CD4-positive, alpha-beta T cell treated with Interleukin-6 at 100 ng/mL for 8 hours (primary cell): Measurements from ENCODE around the gene SEC61B.
A peak's percentile ranks its signal among the peaks of the same experiment; 100 is the strongest.

Source experiments
- DNase-seq: peaks from one replicate; pipeline ENCODE4 v3.0.0-alpha.2; 2020; ENCODE audit warnings: mixed read lengths, low spot score

The SEC61B gene

DNA sequence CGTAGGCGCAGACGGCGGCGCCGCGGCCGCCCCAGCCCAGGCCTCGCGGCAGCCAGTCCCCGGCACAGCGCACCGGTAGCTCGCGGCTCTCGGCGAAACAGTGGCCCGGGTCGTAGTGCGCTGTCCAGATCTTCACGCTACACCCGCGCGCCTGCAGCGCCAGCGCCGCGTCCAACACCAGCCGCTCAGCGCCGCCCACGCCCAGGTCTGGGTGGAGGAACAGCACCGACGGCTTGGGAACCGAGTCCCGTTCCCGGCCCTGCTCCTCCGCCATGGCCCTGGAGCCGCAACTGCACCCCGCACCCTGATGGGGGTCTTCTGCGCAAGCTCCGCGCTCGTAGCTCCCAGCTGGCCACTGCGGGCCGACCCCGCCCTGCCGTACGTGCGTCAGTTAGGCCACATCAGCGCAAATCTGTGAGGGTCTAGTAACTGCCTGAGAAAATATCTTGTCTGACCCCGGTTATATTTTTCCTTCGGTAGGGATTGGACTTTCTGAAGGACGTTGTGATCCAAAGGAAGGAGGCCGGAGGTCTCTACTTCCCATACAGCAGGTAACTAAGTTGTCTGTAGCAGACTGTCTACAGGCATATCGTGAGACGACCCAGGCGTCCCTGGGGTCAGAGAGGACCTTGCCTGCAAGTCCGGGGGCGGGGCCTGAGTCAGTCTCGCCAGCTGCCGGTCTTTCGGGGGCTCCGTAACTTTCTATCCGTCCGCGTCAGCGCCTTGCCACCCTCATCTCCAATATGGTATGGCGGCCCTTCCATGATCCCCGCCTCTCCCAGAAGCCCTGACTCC, at the start of gene SEC61B, which contains the start of gene ALG2:
SEC61B (plus strand) TSS at position 662 of the 795 bp plus-strand sequence; CDS start at position 744, 82 bp downstream.
ALG2 (minus strand) TSS at position 322 of the 795 bp plus-strand sequence; CDS start at position 274, 48 bp downstream.
- DNase-seq: peak; percentile 90

DNA sequence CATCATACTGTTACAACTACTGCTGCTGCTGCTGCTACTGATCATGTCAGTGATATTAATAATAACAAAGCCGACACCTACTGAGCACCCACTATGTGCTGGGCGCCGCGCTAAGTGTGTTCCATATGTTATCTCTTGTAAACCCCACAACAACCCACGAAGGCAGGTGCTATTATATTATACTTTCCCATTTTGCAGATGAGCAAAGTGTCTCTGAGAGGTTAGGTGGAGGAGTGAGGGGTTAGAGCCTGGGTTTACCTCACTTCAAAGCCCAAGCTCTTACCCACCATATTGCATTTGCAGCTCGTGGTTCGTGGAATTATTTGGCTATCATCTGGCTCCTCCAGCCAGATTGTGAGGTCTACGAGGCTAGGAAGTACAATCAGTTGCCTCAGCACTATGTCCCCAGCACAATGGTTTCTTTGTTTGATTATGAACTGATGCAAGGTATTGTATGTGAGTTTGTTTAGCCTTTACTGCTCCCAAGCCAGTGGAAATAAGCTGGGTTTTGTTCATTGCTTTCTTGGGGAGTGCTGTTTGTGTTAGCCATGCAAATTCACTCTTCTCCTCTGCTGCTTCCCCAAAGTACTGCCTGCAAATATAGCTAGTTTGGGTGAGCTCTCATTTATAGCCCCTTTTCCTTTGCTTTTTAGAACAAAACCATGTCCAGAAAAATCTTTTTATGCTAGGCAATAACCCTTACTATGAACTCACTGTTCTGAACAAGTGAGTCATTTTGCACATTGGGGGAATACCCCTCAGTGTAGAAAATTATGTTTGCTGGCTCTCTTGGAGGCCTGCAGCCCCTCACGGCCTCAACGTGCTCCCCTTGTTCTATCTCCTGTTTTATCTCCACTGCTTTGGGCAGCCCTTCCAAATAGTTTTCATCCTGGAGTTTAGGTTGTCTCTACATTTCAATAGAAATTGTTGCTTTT, 48.2 kb upstream of the SEC61B start:
- DNase-seq: no peak

DNA sequence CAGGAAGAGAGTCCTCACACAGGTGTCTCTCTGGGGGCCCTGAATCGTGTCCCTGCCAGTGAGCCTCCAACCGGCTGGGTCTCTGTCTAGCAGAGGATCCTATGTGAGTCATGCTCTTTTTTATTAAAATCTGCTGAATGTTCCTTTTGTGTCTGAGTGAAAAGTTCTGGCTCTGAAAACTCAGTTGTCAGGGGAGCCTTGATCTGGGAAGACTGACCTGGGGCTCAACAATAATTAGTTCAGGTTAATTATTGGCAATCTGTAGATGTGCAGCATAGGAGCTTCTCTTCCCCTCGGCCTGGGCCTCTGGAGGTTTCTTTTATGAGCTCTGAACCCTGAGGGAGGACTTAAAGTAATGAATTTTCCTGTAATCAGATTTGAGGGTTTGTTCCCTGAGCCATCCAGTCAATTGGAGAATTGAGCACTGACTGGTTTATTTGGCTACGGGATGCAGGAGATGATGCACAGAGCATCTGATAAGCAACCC, 45.5 kb upstream of the SEC61B start:
- no peak for DNase-seq

DNA sequence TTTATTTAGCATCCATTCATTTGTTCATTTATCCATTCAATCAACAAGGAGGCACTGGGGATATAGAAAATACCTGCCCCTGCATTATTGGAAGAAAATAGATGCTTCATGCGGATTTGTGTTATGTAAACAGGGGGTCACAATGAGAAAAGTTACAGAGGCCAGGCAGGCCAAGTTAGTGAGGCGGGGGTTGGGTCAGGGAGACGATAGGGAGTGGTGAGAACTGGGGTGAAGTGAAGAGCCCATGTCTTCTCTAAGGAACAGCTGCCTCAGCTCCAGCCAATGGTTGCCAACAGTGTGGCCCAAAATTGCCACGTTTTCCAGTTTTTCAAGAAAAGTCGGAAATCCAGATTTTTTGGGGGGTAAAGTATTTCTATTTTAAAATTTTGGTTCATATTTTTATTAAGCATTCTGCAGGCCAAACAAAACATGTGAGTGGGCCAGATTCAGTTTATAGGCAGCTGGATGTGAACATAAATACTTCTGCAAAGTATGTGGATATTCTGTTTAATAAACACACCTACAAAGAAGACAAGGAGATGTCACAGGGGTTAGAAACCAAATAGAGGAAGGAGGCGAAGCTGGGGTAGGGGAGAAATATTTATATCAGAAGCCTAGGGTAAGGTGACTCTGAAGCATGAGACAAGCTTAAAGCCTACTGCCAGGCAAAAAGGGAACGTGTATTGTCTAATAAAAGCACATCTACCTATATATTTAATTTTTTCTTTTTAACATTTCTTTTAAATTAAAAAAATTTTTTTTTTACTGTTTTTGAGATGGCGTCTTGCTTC, 44.3 kb upstream of the SEC61B start:
- DNase-seq: no peak

DNA sequence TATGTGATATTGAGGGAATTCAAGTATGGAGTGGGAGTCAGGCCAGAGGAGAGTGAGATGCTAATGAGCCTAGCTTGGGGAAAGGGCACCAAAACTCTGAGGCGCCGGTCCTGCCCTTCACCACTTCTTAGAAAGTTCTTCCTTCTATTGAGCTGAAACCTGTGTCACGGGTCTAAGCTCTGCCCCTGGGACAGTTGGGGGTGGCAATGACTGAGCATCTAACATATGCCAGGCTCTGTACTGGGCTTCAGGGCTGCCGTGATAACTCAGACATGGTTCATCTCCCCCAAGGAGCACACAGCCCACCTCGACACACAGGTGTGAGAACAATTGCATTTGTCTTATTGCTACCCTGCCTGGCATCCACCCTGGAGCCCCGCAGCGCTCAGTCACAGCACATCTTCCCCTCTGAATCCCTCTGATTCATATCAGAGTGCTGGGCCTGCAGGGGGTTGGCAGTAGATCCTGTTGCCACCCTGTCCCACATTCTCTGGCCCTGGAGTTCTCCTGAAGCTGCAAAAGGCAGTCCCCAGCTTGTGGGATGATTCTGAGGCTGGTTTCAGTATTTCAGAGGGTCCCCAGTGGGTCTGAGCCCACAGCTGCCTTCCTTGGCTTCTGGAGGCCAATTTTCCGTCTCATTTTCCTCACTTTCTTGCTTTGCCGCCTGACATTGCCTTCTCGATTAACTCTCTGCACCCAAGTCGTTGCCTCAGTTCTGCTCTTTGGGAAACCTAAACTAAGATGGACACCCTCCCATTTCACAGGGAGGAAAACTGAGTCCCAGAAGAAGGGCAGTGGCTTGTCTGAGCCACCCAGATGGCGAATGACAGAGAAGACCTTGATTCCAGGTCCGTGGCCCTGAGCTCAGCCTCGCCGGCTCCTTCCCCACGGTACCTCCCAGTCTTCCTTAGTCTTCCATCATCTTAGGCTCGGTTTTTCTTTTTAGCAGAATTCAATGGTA, 42.9 kb upstream of the SEC61B start:
- DNase-seq: no peak

DNA sequence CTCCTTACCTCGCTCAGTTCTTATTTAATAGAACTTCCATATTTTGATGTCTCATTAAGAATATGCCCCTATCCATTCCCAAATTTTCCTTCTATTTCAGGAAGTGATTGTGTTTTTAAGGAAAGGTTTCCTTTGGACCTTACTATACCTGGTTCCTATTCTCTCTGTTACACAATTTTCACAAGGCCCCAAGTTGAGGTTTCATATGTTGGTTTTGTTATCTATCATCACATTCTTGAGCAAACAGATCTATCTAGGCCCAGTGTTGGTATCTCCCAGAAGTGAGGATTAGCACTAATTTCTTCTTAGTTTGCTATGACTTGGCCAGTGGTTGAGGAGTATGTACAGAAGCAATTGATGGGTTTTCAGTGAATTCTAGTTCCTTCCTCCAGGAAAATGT, 41.9 kb upstream of the SEC61B start:
- DNase-seq: no peak

DNA sequence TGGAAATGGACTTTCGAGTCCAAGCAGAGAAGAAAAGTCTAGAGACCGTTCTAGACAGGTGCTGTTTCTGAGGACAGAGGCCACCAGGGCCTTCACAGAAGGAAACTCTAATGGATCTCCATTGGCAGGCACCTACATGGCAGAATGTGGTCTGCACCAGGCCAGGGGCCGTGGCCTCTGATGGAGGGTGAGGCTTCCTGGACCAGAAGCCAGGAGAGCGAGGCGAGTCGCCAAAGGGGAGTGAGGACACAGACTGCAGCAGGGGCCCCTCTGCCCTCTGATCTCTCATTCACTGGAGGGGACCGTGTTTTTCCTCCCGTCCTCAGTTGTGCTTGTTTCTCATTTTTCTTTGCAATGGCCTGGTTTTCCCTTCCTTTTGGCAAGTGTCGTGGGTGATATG, 41.4 kb upstream of the SEC61B start:
- DNase-seq: no peak

DNA sequence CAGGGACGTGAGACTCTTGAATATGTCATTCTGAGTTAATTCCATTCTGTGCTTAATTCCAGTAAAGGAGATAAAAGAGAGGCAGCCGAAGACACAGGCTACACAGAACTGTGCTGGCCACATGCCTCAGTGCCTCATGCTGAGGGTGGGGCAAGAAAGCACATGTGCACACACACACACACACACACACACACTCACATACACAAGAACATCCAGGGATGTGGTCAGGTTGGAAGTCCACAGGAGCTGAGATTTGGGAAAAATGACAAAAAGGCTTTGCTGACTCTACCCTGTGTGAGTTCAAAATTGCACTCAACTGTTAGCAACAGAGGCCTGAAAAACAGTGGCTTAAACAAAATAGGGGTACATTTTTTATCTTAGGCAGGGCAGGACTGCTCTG, 40.9 kb upstream of the SEC61B start:
- no peak for DNase-seq

DNA sequence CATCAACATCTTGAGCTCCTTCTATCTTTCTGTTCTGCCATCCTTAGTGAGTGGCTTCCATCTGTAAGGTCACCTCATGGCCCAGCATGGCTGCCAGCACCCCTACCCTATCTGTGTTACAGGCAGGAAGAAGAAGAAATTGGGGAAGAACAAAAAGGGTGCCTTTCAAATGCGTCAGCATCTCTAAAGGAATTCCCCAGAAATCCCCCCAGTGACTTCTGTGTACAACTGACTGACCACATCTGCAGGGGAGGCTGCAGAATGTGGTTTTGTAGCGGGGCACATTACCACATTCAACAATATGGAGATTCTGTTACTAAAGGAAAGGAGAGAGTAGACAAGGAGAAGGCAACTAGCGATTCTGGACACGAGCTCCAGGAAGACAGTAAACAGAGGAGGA, 40.5 kb upstream of the SEC61B start:
- no peak for DNase-seq

DNA sequence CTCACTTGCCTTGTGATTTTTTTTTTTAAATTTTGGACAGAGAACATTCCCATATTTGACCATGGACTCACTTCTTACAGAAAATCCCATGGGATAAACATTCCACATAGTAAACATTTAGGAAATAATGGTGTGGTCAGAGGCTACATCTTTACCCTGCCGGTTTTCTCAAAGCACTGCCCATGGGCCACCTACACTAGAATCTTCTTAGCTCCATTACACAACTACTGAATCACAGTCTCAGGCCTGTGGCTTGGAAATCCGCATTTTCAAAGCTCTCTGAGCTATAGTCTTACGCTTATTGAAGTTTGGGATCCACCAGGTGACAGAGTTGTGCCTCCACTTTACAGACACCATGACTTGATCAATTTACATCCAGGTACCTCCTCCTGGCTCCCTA, 39.7 kb upstream of the SEC61B start:
- DNase-seq: no peak

DNA sequence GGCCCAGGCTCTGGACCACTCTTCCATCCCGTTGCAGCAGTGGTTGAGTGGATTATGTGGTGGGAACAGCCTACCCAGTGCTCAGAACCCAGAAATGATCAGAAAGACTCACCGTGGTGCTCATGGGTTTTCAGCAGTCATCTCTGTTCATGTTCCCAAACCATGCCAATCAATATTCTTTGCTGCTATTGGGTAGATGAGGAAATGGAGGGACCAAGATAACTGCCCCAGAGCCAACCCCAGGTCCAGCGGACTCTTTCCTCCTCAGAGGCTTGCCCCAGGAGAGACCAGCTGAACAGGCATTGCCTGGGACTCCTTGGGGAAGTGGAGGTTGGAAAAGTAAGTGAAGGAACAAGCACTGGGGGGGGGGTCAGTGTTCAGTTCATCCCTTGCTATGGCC, 38.5 kb upstream of the SEC61B start:
- no peak for DNase-seq

DNA sequence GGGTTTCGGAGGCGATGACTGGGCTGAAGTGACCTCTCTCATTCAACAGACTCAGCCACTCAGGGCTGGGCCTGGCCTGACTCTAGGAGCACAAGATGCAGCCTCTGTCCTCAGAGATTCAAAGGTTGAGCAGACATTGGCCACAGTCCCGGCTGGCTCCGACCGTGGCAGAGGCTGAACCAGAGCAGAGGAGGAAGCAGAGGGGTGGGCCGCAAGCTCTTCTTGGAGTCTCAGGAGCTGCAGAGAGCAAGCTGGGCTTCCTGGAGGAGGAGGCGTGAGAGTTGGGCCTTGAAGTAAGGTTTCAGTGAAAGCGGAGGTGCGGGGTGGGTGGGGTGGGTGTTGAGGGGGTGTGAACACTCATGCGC, 38.0 kb upstream of the SEC61B start:
- no peak for DNase-seq

DNA sequence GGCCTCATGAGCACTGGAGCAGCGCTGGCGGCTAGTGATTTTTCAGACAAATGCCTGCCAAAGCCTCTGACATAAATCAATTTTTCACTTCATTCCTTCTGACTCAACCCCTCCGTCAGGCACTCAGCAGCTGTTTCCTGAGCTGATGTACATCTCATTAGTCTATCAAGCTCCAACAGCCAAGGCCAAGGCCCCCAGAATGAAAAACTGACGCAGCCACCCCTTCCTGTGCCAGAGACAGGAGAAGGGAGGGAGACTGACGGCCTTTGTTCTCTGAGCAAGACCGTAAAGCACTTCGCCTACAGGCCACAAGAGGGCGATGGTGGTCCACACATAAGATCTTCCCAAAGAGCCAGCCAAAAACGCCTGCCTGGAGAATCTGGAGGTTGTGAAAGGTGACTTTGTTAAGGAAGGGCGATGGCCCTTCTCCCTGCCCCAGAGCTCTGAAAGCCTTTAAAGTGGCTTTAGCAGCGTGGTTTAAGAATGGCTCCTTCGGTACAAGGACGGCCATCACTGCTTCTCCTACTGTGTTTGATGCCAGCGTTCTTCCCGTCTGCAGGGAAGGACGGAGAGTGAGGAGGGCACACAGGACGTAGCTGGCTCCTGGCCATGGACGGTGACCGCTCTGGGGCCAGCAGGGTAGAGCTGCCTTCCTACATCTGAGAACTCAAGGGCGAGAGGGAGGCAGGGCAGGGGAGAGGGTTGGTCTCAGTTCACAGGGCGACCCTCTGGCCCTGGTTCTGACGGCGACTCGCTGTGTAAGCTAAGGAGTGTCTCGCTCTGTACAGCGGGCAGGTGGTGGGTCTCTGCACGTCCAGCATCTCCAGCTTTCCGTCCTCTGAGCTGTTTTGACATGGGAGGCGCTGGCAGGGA, 37.4 kb upstream of the SEC61B start:
- DNase-seq: peak; percentile 63

DNA sequence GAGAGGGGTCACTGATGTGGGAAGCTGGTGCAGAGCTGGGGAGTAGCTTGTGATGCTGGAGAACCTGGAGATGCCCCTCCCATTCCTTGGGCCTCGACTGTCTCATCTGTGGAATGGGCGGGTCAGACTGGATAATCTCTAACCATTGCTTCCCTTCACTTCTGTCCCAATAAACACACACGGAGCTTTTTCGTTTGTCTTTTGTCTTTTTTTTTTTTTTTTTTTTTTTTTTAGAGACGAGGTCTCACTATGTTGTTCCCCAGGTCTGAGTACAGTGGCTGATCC, 36.8 kb upstream of the SEC61B start:
- DNase-seq: no peak

DNA sequence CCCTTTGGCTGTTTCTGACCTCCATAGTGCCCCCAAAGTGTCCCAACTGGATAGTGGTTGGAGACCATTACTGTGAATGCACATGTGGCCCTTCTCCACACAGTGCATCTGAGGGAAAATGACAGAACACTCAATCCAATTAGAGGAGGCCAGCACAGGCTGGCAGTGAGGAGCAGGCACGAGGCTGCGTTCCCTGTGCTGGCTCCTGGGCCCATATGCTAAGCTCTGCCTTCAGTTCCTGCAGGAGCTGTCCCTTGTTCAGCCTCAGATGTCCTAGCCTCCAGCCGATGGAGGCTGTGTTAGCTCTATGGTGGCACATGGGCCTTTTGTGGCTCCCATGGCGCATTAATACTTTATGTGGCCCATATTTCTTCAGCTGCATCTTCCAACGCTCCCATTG, 36.1 kb upstream of the SEC61B start:
- DNase-seq: no peak

DNA sequence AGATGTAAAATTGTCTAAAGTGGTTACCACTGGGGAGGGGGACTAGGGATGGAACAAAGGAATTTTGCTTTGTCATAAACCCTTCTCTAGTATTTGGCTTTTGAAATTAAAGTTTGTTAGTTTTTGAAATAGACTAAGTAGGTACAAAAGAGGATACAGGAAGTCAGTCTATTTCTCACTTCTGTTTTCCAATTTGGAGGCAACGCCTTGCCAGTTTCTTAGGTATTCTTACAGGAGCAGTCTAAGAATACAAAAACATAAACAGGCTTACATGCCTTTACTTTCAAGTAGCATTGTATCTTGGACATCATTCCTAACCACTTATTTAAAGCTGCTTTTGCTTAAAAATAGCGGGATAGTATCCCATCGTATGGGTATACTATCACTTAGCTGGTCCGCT, 34.8 kb upstream of the SEC61B start:
- no peak for DNase-seq

DNA sequence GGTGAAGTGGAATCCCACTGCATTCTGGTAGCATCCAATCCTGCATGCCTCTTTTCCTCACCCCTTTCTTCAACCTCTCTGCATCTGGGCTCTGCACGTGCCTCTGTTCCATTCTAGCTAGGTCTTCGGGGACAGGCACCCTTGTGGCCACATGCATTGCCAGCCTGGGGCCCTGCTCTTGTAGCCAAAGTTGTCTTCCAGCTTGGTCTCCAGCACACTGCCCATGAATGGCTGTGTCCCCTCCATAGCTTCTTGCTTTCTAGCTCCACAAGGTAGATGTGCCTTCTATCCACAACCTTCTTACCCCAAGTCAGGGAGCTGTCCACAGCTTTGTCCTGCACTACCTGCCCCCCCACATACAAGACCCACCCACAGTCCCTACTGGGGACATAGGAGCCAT, 32.9 kb upstream of the SEC61B start:
- no peak for DNase-seq

DNA sequence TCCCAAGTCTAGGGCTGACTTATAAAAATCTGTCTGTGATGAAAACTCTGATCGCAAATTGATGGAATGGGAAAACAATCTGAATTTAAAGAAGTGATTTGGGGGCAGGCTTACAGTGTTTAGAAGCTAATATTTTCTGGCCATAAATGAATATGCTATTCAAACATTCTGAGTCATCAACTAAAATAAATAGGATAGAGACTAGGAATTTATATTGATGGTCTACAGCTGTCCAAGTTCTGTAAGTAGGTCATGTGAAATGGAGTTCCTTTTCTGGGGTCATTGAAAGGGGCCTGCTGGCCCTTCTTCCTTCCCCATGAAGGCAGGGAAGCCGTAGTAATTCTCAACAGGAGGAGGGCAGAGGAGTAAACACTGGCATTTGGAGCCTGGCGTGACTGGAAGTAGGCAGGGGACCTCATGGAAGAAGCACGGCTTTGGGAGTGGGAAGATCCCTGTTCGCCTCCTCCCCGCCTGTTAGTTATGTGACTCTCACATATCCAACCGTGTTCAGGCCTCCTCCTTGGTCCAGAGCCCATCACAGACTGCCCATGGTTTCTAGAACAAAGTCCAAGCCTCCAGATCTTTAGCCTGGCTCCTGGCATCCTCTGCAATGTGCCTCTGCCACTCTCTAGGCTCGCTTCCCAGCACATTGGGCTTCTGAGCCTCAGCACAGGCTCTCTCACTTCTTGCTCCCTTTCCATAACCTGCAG, 32.0 kb upstream of the SEC61B start:
- DNase-seq: no peak

DNA sequence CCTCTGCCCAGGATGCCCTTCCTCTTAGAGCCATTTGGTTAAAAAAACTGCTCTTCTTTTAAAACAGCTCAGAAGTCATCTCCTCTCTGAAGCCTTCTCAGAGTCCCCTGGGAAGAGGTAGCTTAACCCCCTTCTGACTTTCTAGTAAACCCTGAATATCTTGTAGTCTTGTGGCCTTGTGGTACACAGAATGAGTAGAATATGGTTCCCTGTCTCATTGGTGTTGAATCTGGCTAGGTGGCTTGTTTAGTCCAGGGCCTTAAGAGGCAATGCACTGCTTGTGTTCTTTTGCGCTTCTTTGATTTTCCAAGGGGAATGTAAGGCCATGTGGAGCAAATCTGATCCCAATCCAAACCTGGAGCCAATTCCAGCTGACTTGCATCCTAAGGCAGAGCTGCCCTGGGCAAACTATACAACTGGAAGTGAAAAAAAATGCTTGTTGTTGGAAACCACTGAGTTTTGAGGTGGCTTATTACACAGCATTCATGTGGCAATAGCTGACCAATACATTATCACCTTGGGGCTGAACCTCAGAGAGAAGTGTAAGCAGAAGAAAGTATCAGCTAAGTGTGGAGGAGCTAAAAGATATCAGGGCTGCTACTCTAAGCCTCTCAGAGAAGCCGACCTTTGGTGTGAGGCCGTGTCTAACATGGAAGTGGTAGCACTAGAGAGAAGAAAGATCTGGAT, 31.3 kb upstream of the SEC61B start:
- no peak for DNase-seq
